AG04450 (cell line): ENCODE measurements around the gene TSPAN33. TPM values are rescaled to one million over a fixed set of nuclear protein-coding genes. Genes with fewer than 3 reads are reported as not detected.

Source experiments
- CTCF ChIA-PET: fragments of 300-600, 350-600 bp; formaldehyde crosslinking; extraction: SDS; loops from one replicate; lab custom pipeline; 2022; ENCODE audit warnings: antibody characterized with exemption, inconsistent platforms; lab: Charles Lee
- POLR2A ChIA-PET: fragments of 350-600 bp; formaldehyde crosslinking; extraction: SDS; loops from one replicate; lab custom pipeline; 2021; ENCODE audit warnings: antibody characterized with exemption, inconsistent platforms; lab: Yijun Ruan, JAX
- DNase-seq: peaks from one replicate; pipeline ENCODE4 v3.0.0-alpha.2; 2011; ENCODE audit warnings: low read depth, low spot score
- H3K27ac ChIP-seq: one replicate; pipeline ENCODE4 v1.5.1; 2012; ENCODE audit warnings: low read depth, low read length, control low read depth
- H3K27me3 ChIP-seq: one replicate; pipeline ENCODE4 v1.6.0; 2012; ENCODE audit warnings: low read length; ENCODE audit not compliant: control insufficient read depth, insufficient read depth
- H3K4me3 ChIP-seq: 2 replicates; pipeline ENCODE4 v1.5.1; 2011; ENCODE audit warnings: mild to moderate bottlenecking, low read depth, low read length, control low read depth
- H3K9me3 ChIP-seq: 2 replicates; pipeline ENCODE4 v1.5.1; 2012; ENCODE audit warnings: low read length; ENCODE audit not compliant: control insufficient read depth, insufficient read depth
- CTCF ChIP-seq: IDR thresholded peaks from 2 replicates; pipeline ENCODE4 v1.5.1; 2011; ENCODE audit warnings: low read depth, low read length, control low read depth, inconsistent platforms
- polyA plus RNA-seq: library from polyadenylated mRNA; depleted of rRNA; stranded (reverse); fragments of >200 nt; gene quantifications from 2 replicates; pipeline ENCODE4 v1.2.3, GENCODE V29; 2011

Gene TSPAN33
- polyA plus RNA-seq, 1 experiment: 0.88 TPM

GRCh38 chr7:129144834-129145668 lies 544 bp downstream of the TSPAN33 start:
- peak; percentile 22; the same call in 1 of the 2 replicates for TF ChIP-seq CTCF
- no peaks in the 10 kb centered on the region; the same call in 1 of the 2 replicates for H3K9me3 ChIP-seq
- peak overlapping the region; percentile 36 for H3K4me3 ChIP-seq
- H3K27me3 ChIP-seq: peaks cover 59% of the 10 kb centered on the region
- ChIA-PET CTCF (interaction anchor here (1.7 to 3.1 kb wide), 2 partner anchors 18 to 19 kb away, joined by 8 to 17 read pairs; no protein-coding TSS in a partner anchor), POLR2A (interaction anchor here (0.6 kb wide), 1 partner anchor 63 kb away, joined by 7 read pairs; no protein-coding TSS in a partner anchor)
- no peak overlapping the region for H3K27ac ChIP-seq
- DNase-seq: no peak

GRCh38 chr7:129146237-129146979 lies 1.9 kb downstream of the TSPAN33 start:
- Histone ChIP-seq H3K4me3 (no peak overlapping the region), H3K27me3 (peaks cover 72% of the 10 kb centered on the region), H3K27ac (no peak overlapping the region), H3K9me3 (no peaks in the 10 kb centered on the region; the same call in 1 of the 2 replicates)
- ChIA-PET POLR2A (no interaction called here), CTCF (interaction anchor here (3.1 kb wide), 1 partner anchor 17 kb away, joined by 17 read pairs; no protein-coding TSS in a partner anchor)
- no peak for DNase-seq
- no peak for TF ChIP-seq CTCF

- Histone ChIP-seq H3K27ac (no peak overlapping the region), H3K27me3 (peaks cover 67% of the 10 kb centered on the region), H3K4me3 (no peak overlapping the region), H3K9me3 (no peaks in the 10 kb centered on the region; the same call in 1 of the 2 replicates)
- POLR2A ChIA-PET: no interaction called here
- no peak for DNase-seq
- TF ChIP-seq CTCF: no peak
- CTCF ChIA-PET: interaction anchor here (3.1 kb wide), 1 partner anchor 16 kb away, joined by 17 read pairs; no protein-coding TSS in a partner anchor
Measured at GRCh38 chr7:129147731-129148130, 3.2 kb downstream of the TSPAN33 start.

GRCh38 chr7:129149511-129149910 lies 5.0 kb downstream of the TSPAN33 start:
- no peak for DNase-seq
- Histone ChIP-seq H3K27me3 (peaks cover 61% of the 10 kb centered on the region), H3K4me3 (no peak overlapping the region), H3K9me3 (no peaks in the 10 kb centered on the region; the same call in 1 of the 2 replicates), H3K27ac (no peak overlapping the region)
- POLR2A ChIA-PET: no interaction called here
- TF ChIP-seq CTCF: no peak
- CTCF ChIA-PET: interaction anchor here (2.6 kb wide), 1 partner anchor 14 kb away, joined by 21 read pairs; no protein-coding TSS in a partner anchor
